DND-41 (cell line): Measurements from ENCODE around the gene PLCG1.
A peak's percentile ranks its signal among the peaks of the same experiment; 100 is the strongest.
"Not testable (repeated sequence)": the region's sequence is repeated elsewhere in the genome, so short reads cannot be mapped to it uniquely, and the experiment has no call there.

Experiments used
- ATAC-seq: fragments of 200-7000 bp; cut with Tn5 transposase; 3 replicates; pipeline ENCODE4 v1.9.1; 2021; ENCODE audit warnings: low read depth; ENCODE audit not compliant: insufficient read depth
- DNase-seq: peaks from one replicate; pipeline ENCODE4 v3.0.0-alpha.2; 2020
- H2AFZ ChIP-seq: 2 replicates; pipeline ENCODE4 v1.6.0; 2012; ENCODE audit warnings: low read depth, low read length
- H3K27ac ChIP-seq: 2 replicates; pipeline ENCODE4 v1.5.1; 2012; ENCODE audit warnings: low read length, inconsistent platforms
- H3K27me3 ChIP-seq: fragments of 200-600 bp; sonication (generic); 2 replicates; pipeline ENCODE4 v1.6.0; 2012; ENCODE audit warnings: low read length, mild to moderate bottlenecking, inconsistent platforms; ENCODE audit not compliant: insufficient read depth, poor library complexity
- H3K36me3 ChIP-seq: 2 replicates; pipeline ENCODE4 v1.5.1; 2012; ENCODE audit warnings: low read length, inconsistent platforms; ENCODE audit not compliant: insufficient read depth
- H3K4me1 ChIP-seq: 2 replicates; pipeline ENCODE4 v1.5.1; 2012; ENCODE audit warnings: mild to moderate bottlenecking, low read length; ENCODE audit not compliant: insufficient read depth
- H3K4me2 ChIP-seq: 2 replicates; pipeline ENCODE4 v1.6.0; 2012; ENCODE audit warnings: mild to moderate bottlenecking, moderate library complexity, low read length, inconsistent platforms; ENCODE audit not compliant: insufficient read depth
- H3K4me3 ChIP-seq, 2 experiments: fragments of 200-600 bp in 1 of 2; shearing (Covaris generic) in 1 of 2; 2 replicates each; pipeline ENCODE4 v1.5.1; 2012 to 2016; ENCODE audit warnings: inconsistent platforms in 2 of 2, low read length in 2 of 2, mild to moderate bottlenecking in 2 of 2, low read depth in 1 of 2, moderate library complexity in 1 of 2
- H3K79me2 ChIP-seq: 2 replicates; pipeline ENCODE4 v1.6.0; 2012; ENCODE audit warnings: low read length, inconsistent platforms; ENCODE audit not compliant: insufficient read depth
- H3K9ac ChIP-seq: 2 replicates; pipeline ENCODE4 v1.6.0; 2012; ENCODE audit warnings: low read depth, mild to moderate bottlenecking, inconsistent platforms, low read length, moderate library complexity
- H3K9me3 ChIP-seq: 2 replicates; pipeline ENCODE4 v1.5.1; 2012; ENCODE audit warnings: low read length, moderate library complexity, mild to moderate bottlenecking, inconsistent platforms; ENCODE audit not compliant: insufficient read depth, severe bottlenecking
- H4K20me1 ChIP-seq: 2 replicates; pipeline ENCODE4 v1.6.0; 2012; ENCODE audit warnings: low read length; ENCODE audit not compliant: insufficient read depth
- CTCF ChIP-seq: IDR thresholded peaks from 2 replicates; pipeline ENCODE4 v1.5.1; 2012; ENCODE audit warnings: borderline replicate concordance, low read length, moderate library complexity, mild to moderate bottlenecking; ENCODE audit not compliant: poor library complexity, severe bottlenecking; ENCODE audit errors: extremely low read depth
- EZH2 ChIP-seq: IDR thresholded peaks from 3 replicates; pipeline ENCODE4 v1.6.1; 2012; ENCODE audit warnings: borderline replicate concordance, low read depth, mild to moderate bottlenecking, moderate library complexity, low read length, inconsistent platforms; ENCODE audit not compliant: severe bottlenecking

The PLCG1 gene

DNA sequence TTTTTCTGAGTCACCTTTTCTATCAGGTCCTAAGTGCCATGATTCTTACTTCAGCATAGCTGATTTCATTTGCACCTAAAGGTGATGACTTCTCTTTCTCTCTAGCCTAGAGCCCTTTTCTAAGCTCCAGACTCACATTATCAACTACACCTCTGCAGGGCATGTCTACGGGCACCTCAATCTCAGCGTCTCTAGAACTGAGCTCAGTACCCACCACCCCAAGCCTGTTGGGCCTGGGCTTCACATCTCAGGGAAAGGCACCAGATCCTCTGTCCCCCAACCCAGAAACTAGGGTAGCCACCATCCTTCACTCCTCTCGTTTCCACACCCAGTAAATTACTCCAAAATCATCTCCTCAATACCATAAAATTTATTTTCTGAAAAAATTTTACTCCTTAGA, 10.6 kb upstream of the PLCG1 start:
- peaks cover 51% of the 10 kb centered on the region for H3K36me3 ChIP-seq
- no peak overlapping the region for H3K4me2 ChIP-seq
- H3K79me2 ChIP-seq, result no peaks in the 10 kb centered on the region
- TF ChIP-seq EZH2, result no peak
- TF ChIP-seq CTCF, result no peak
- H3K9me3 ChIP-seq, result no peaks in the 10 kb centered on the region
- ATAC-seq (0 out of 3 replicates have a peak, but pooled peaks have one; percentile 18), DNase-seq (no peak)
- H4K20me1 ChIP-seq, result no peaks in the 10 kb centered on the region
- H3K27me3 ChIP-seq, result no peaks in the 10 kb centered on the region
- H3K4me1 ChIP-seq, result no peaks in the 10 kb centered on the region
- H3K4me3 ChIP-seq, result no peak overlapping the region
- H3K9ac ChIP-seq, result no peak overlapping the region
- H3K27ac ChIP-seq, result no peak overlapping the region
- H2AFZ ChIP-seq, result no peak overlapping the region

DNA sequence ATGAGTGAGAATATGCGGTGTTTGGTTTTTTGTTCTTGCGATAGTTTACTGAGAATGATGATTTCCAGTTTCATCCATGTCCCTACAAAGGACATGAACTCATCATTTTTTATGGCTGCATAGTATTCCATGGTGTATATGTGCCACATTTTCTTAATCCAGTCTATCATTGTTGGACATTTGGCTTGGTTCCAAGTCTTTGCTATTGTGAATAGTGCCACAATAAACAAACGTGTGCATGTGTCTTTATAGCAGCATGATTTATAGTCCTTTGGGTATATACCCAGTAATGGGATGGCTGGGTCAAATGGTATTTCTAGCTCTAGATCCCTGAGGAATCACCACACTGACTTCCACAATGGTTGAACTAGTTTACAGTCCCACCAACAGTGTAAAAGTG, 9.0 kb upstream of the PLCG1 start:
- H3K27me3 ChIP-seq, H2AFZ ChIP-seq, H3K4me3 ChIP-seq, H3K4me2 ChIP-seq, H3K27ac ChIP-seq, H3K79me2 ChIP-seq, H3K9ac ChIP-seq, DNase-seq, H3K4me1 ChIP-seq, H3K9me3 ChIP-seq, ATAC-seq, H4K20me1 ChIP-seq: not testable (repeated sequence)
- H3K36me3 ChIP-seq, result peaks cover 35% of the 10 kb centered on the region

DNA sequence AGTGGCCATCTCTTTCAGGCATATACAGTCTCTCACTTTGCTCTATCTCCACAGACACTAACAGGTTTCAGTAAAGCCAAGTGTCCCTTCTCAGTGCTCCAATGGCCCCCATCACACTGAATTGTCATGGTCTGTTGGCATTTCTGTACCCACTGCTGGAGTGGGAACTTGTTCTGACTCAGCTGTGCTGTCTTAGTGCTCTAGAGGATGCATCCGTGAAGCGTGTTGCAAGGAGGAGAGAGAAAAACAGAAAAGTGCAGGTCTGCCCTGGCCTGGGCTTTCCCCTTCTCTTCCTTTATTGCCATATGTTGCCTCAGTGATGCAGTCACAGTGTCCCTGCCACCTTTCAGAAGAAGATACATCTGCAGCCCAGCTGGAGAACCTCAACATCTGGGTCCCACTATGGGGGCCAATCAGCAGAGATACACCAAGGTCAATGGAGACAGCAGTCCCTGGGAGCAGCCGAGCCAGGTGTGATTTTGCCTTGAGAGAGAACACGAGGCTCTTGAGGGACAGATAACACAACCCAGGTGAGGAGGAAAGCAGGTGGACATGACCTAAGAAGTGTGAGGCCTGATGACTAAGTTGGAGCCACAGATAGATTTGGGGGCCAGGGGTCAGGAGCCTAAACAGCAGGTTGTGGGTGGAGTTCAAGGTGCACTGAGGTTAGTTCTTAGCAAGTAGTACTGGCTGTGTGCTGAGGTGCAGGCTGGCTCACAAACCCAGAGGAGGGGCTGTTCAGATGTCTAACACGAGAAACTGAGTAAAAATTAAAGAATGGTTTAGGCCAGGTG, 5.6 kb upstream of the PLCG1 start:
- no peak for ATAC-seq

DNA sequence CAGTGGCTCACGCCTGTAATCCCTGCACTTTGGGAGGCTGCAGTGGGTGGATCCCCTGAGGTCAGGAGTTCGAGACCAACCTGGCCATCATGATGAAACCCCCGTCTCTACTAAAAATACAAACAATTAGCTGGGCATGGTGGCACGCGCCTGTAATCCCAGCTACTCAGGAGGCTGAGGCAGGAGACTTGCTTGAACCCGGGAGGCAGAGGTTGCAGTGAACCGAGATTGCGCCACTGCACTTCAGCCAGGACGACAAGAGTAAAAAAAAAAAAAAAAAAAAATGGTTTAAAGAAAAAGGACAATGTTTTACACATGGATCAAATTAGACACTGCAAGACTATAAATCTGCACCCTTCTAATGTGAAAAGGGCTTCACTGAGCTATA, 5.0 kb upstream of the PLCG1 start:
- H3K36me3 ChIP-seq, H3K9ac ChIP-seq, H2AFZ ChIP-seq, DNase-seq, ATAC-seq, H3K4me3 ChIP-seq, H3K27me3 ChIP-seq, H3K79me2 ChIP-seq, H3K27ac ChIP-seq, H3K9me3 ChIP-seq, H4K20me1 ChIP-seq, H3K4me2 ChIP-seq: not testable (repeated sequence)
- peaks cover 15% of the 10 kb centered on the region for H3K4me1 ChIP-seq

More for the DNA sequence above, 5.6 kb upstream of the PLCG1 start:
- DNase-seq, result no peak
- Histone ChIP-seq H2AFZ (no peak overlapping the region), H3K4me3 (no peak overlapping the region), H3K9me3 (no peaks in the 10 kb centered on the region), H3K27me3 (no peaks in the 10 kb centered on the region), H4K20me1 (no peaks in the 10 kb centered on the region), H3K36me3 (peaks cover 2% of the 10 kb centered on the region; the same call in 1 of the 2 replicates), H3K79me2 (0 out of 2 replicates have a peak, but pooled peaks cover under 1% of the 10 kb centered on the region), H3K4me1 (peaks cover 15% of the 10 kb centered on the region), H3K4me2 (no peak overlapping the region), H3K9ac (no peak overlapping the region), H3K27ac (no peak overlapping the region)
- TF ChIP-seq CTCF, result no peak
- no peak for TF ChIP-seq EZH2
